ENCODE data around the gene KRT33B.

Gene KRT33B

GRCh38 chr17:41367426-41368075 is 2.1 kb downstream of the KRT33B start:
- no peak overlapping the region for H3K4me3 ChIP-seq (ENCODE audit: low read depth, low read length)
- DNase-seq (ENCODE audit: low read depth): no peak
- in situ Hi-C loops (cut with HindIII; ENCODE audit: low sequenced_read_pairs): no loop called here
- no peak for TF ChIP-seq CTCF (IDR thresholded peaks at IDR 0.05; ENCODE audit: low read depth, low read length, missing control alignments)

- no peak for DNase-seq (ENCODE audit: low read depth)
- in situ Hi-C loops (cut with HindIII; ENCODE audit: low sequenced_read_pairs): no loop called here
- no peak overlapping the region for H3K4me3 ChIP-seq (ENCODE audit: low read depth, low read length)
- TF ChIP-seq CTCF (IDR thresholded peaks at IDR 0.05; ENCODE audit: low read depth, low read length, missing control alignments): no peak
Measured at GRCh38 chr17:41366070-41366469, 3.5 kb downstream of the KRT33B start.

- no peak for DNase-seq (ENCODE audit: low read depth)
- no peak overlapping the region for H3K4me3 ChIP-seq (ENCODE audit: low read depth, low read length)
- in situ Hi-C loops (cut with HindIII; ENCODE audit: low sequenced_read_pairs): no loop called here
- no peak for TF ChIP-seq CTCF (IDR thresholded peaks at IDR 0.05; ENCODE audit: low read depth, low read length, missing control alignments)
Measured at GRCh38 chr17:41363881-41364280, 5.7 kb downstream of the KRT33B start.

DNA sequence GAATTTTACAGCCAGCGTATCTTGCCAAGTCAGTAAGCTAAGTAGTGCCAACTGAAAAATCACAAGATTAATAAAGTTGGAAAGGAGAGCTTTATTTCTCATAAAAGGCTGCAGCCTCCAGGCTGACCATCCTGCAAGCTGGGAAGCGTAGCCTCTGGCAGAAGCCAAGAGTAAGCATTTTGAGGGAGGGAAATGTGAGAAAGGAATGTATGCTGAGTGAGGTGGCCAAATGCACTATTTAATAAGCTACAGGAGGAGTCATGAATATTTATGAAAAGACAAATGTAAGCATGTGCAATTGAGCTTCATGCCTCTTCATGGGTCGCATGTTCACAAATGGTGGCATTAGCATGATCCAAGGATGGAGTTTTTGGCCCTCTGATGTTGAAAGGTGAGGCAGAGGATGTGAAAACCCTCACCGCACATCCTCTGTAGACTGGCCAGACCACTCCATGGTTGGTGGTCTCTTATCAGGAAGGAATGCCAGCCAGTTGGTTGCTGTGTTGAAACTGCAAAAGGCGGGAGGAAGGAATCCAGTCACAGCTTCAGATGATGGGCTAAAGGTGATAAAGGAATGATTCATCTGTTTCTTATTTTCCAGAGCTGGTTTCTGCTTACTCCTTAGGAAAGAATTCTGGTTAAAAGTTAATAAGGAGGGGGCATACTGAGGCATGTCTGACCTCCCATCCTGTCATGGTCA is 9.2 kb downstream of the KRT33B start:
- DNase-seq (ENCODE audit: low read depth): no peak
- in situ Hi-C loops (cut with HindIII; ENCODE audit: low sequenced_read_pairs): no loop called here
- no peak overlapping the region for H3K4me3 ChIP-seq (ENCODE audit: low read depth, low read length)
- TF ChIP-seq CTCF (IDR thresholded peaks at IDR 0.05; ENCODE audit: low read depth, low read length, missing control alignments): no peak

DNA sequence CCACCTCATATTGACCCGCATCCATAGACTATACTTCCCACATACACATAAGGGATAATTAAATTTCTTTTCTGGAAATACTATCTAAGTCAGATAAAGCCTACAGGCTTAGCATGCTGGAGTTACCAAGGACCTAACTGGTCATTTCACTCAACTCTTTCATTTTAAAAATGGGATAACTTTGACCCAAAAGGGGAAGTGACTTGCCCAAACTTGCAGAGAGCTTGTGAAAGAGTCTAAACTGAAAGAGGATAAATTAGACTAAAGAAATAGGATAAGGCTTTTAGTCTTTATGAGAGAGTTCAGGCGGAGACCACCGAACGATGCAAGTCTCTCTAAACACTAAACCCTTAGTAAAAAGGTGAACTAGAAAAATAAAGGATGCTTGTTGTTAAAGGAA is 15.1 kb downstream of the KRT33B start:
- DNase-seq (ENCODE audit: low read depth): no peak
- in situ Hi-C loops (cut with HindIII; ENCODE audit: low sequenced_read_pairs): no loop called here
- H3K4me3 ChIP-seq (ENCODE audit: low read depth, low read length): no peak overlapping the region
- no peak for TF ChIP-seq CTCF (IDR thresholded peaks at IDR 0.05; ENCODE audit: low read depth, low read length, missing control alignments)

- no peak for DNase-seq (ENCODE audit: low read depth)
- in situ Hi-C loops (cut with HindIII; ENCODE audit: low sequenced_read_pairs): no loop called here
- H3K4me3 ChIP-seq (ENCODE audit: low read depth, low read length): no peak overlapping the region
- no peak for TF ChIP-seq CTCF (IDR thresholded peaks at IDR 0.05; ENCODE audit: low read depth, low read length, missing control alignments)
Measured at GRCh38 chr17:41352597-41353366, 16.8 kb downstream of the KRT33B start.
